ENCODE measurements around the gene DKK2.

- no peak for TF ChIP-seq CTCF (IDR thresholded peaks at IDR 0.05)
- TF ChIP-seq POLR2A (IDR thresholded peaks at IDR 0.05), result no peak
These were observed 160.8 kb downstream of the DKK2 start for GRCh38 chr4:106875340-106875739.
